Upper lobe of left lung (tissue), 6 donors: ENCODE measurements around the gene CARMIL3. TPM values are rescaled to one million over a fixed set of nuclear protein-coding genes. Genes with fewer than 3 reads are reported as not detected.
A peak's percentile ranks its signal among the peaks of the same experiment; 100 is the strongest.

Experiments
- ATAC-seq, 2 donors: fragments of 200-7000 bp; cut with Tn5 transposase; one replicate each; pipeline ENCODE4 v1.9.1; 2022; ENCODE audit warnings: mild to moderate bottlenecking in 2 of 2, moderate library complexity in 2 of 2; ENCODE audit not compliant: low FRiP score in 2 of 2
- DNase-seq, 2 donors: peaks; one replicate each; pipeline ENCODE4 v3.0.0-alpha.2; 2019 to 2020
- H3K27ac ChIP-seq, 4 donors: fragments of 200-600 bp; sonication (generic); one replicate each; pipeline ENCODE4 v1.5.1; 2016 to 2019
- H3K27me3 ChIP-seq, 4 donors: fragments of 200-600 bp; sonication (generic); one replicate each; pipeline ENCODE4 v1.5.1; 2017 to 2019
- H3K36me3 ChIP-seq, 4 donors: fragments of 200-600 bp; sonication (generic); one replicate each; pipeline ENCODE4 v1.5.1; 2016 to 2019
- H3K4me1 ChIP-seq, 4 donors: fragments of 200-600 bp; sonication (generic); one replicate each; pipeline ENCODE4 v1.5.1; 2018 to 2019
- H3K4me3 ChIP-seq, 4 donors: fragments of 200-600 bp; sonication (generic); one replicate each; pipeline ENCODE4 v1.5.1; 2017 to 2019; ENCODE audit warnings: mild to moderate bottlenecking in 2 of 4, moderate library complexity in 1 of 4
- H3K9me3 ChIP-seq, 4 donors: fragments of 200-600 bp; sonication (generic); one replicate each; pipeline ENCODE4 v1.5.1; 2018 to 2019
- CTCF ChIP-seq, 6 experiments: fragments of 450-650 bp in 4 of 6; fragments of 200-600 bp in 2 of 6; sonication (generic) in 2 of 6; IDR thresholded peaks; one replicate each; pipeline ENCODE4 v1.5.1; 2016 to 2019; ENCODE audit warnings: antibody characterized with exemption in 6 of 6
- EP300 ChIP-seq, 4 donors: sonication (generic); formaldehyde crosslinking; IDR thresholded peaks; one replicate each; pipeline ENCODE4 v1.5.1; 2017; ENCODE audit warnings: antibody characterized with exemption in 4 of 4, control low read depth in 2 of 4
- POLR2A ChIP-seq, 4 donors: fragments of 450-650 bp; IDR thresholded peaks; one replicate each; pipeline ENCODE4 v1.5.1; 2016 to 2017; ENCODE audit warnings: antibody characterized with exemption in 4 of 4, mild to moderate bottlenecking in 2 of 4
- POLR2AphosphoS5 ChIP-seq, 2 donors: sonication (generic); formaldehyde crosslinking; IDR thresholded peaks; one replicate each; pipeline ENCODE4 v1.5.1; 2017; ENCODE audit warnings: antibody characterized with exemption in 2 of 2
- WGBS, 2 donors: methylation state at CpG; one replicate each; pipeline ENCODE4 v1.1.5; 2017 to 2018; 5-methylcytosine and 5-hydroxymethylcytosine counted together
- total RNA-seq, 6 donors: library from RNA; depleted of rRNA in 4 of 6; stranded (reverse); fragments of >200 nt in 4 of 6; gene quantifications; one replicate each; pipeline versions ENCODE4 v1.1.0 to v1.2.1, GENCODE V29; 2016 to 2021
- donor health status: DM: no; HTN: no; CAD: no; lungs with moderate emphysema.
- donor health status: DM: no; HTN: yes; CAD: no; lungs with severe emphysema.

Gene CARMIL3
- total RNA-seq, 6 donors from 2014 or later = 0.39 to 15.7 (median 1.2) TPM

- Histone ChIP-seq H3K4me3 (no peak overlapping the region), H3K9me3 (no peaks in the 10 kb centered on the region), H3K27me3 (peaks cover 0 to 1% (median 0%) of the 10 kb centered on the region in 4 donors), H3K27ac (no peak overlapping the region), H3K4me1 (peaks cover 14 to 21% (median 17%) of the 10 kb centered on the region in 4 donors), H3K36me3 (no peaks in the 10 kb centered on the region)
- TF ChIP-seq POLR2A (IDR thresholded peaks at IDR 0.05) = no peak
- TF ChIP-seq EP300 (IDR thresholded peaks at IDR 0.05) = no peak
- TF ChIP-seq CTCF (IDR thresholded peaks at IDR 0.05) = no peak
- TF ChIP-seq POLR2AphosphoS5 (IDR thresholded peaks at IDR 0.05) = no peak
- DNase-seq = peak in 1 of 2 donors; percentile 11
- WGBS, 2 donors = 82 to 86% methylated on average over 10 of the region's 10 CpGs
- no peak for ATAC-seq
These were observed 4.4 kb downstream of the CARMIL3 start for GRCh38 chr14:24055971-24056799.

DNA sequence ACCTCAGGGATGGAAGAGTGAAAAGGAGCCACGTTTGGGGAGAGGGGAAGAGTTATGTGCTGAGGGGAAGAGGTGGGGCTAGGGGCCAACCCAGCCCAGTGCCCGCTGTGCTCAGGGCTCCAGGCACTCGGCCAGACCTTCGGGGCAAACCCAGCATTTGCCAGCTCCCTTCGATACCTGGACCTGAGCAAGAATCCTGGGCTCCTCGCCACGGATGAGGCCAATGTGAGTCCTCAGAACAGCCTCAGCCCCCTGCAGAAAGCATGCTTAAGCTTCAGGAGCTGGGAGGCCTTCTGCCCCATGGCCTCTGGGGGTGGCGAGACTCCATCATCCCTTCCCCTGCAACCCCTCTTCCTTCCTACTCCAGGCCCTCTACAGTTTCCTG is 5.0 kb downstream of the CARMIL3 start:
- no peak for TF ChIP-seq EP300 (IDR thresholded peaks at IDR 0.05)
- no peak for TF ChIP-seq POLR2AphosphoS5 (IDR thresholded peaks at IDR 0.05)
- TF ChIP-seq CTCF (IDR thresholded peaks at IDR 0.05) = no peak
- no peak for TF ChIP-seq POLR2A (IDR thresholded peaks at IDR 0.05)
- DNase-seq = no peak
- 71 to 89% methylated on average over 1 to 8 of the region's 8 CpGs for WGBS, 2 donors

DNA sequence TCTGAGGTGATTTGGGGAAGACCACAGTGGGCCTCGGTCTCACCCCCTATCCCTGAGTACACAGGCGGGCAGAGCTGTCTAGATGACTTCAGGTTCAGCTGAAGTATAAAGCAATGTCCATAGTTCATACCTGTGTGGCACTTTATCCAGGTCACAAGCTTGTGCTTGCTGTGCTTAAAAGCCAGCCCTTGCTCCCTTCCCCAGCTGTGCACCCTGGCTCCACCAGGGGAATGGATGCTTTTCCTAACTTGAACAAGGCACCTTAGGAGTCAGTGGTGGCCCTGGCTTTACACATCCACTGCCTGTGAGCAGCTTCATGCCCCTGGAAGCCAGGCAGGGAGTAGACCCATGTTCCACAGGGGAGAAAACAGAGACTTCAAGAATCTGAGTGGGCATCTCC is 5.5 kb downstream of the CARMIL3 start:
- peaks cover 6 to 10% (median 7%) of the 10 kb centered on the region in 4 donors for H3K4me1 ChIP-seq
- no peaks in the 10 kb centered on the region for H3K36me3 ChIP-seq
- DNase-seq (no peak), ATAC-seq (no peak)
- no peak overlapping the region for H3K27ac ChIP-seq
- H3K4me3 ChIP-seq = no peak overlapping the region
- H3K27me3 ChIP-seq = no peaks in the 10 kb centered on the region
- TF ChIP-seq POLR2A (IDR thresholded peaks at IDR 0.05) (no peak), CTCF (IDR thresholded peaks at IDR 0.05) (no peak), EP300 (IDR thresholded peaks at IDR 0.05) (no peak), POLR2AphosphoS5 (IDR thresholded peaks at IDR 0.05) (no peak)
- H3K9me3 ChIP-seq = no peaks in the 10 kb centered on the region
- 70 to 88% methylated on average over 2 of the region's 2 CpGs for WGBS, 2 donors

More for the DNA sequence above, 5.0 kb downstream of the CARMIL3 start:
- ATAC-seq = no peak
- H3K27me3 ChIP-seq = peaks cover 0 to 1% (median 0%) of the 10 kb centered on the region in 4 donors
- H3K36me3 ChIP-seq = no peaks in the 10 kb centered on the region
- H3K27ac ChIP-seq = no peak overlapping the region
- H3K4me1 ChIP-seq = peaks cover 10 to 15% (median 11%) of the 10 kb centered on the region in 4 donors
- H3K4me3 ChIP-seq = no peak overlapping the region
- no peaks in the 10 kb centered on the region for H3K9me3 ChIP-seq

DNA sequence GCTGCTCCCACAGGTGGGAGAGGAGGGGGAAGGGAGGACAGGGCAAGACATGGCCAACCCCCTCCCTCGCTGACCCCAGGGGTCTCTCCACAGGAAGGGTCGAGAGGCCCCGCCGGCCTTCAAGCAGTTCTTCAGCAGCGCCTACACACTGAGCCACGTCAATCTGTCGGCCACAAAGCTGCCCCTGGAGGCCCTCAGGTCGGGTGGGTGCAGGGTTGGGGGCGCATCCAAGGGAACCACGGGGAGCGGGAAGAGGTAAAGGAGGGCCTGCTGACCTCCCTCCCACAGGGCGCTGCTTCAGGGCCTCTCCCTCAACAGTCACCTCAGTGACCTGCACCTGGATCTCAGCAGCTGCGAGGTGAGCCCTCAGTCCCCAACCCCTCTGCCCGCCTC is 6.1 kb downstream of the CARMIL3 start:
- no peak for ATAC-seq
- DNase-seq = no peak
- H3K9me3 ChIP-seq = no peaks in the 10 kb centered on the region

More for the DNA sequence above, 6.1 kb downstream of the CARMIL3 start:
- H3K27ac ChIP-seq = no peak overlapping the region
- no peaks in the 10 kb centered on the region for H3K27me3 ChIP-seq
- TF ChIP-seq POLR2AphosphoS5 (IDR thresholded peaks at IDR 0.05) = no peak
- TF ChIP-seq CTCF (IDR thresholded peaks at IDR 0.05) = no peak
- TF ChIP-seq POLR2A (IDR thresholded peaks at IDR 0.05) = no peak
- TF ChIP-seq EP300 (IDR thresholded peaks at IDR 0.05) = no peak
- H3K4me1 ChIP-seq = peaks cover 0 to 4% (median 1%) of the 10 kb centered on the region in 4 donors
- H3K36me3 ChIP-seq = no peaks in the 10 kb centered on the region
- no peak overlapping the region for H3K4me3 ChIP-seq
- 45 to 56% methylated on average over 5 to 13 of the region's 14 CpGs for WGBS, 2 donors
